Left lung (tissue), 10 donors: Measurements from ENCODE around the gene AHRR. TPM values are rescaled to one million over a fixed set of nuclear protein-coding genes. Genes with fewer than 3 reads are reported as not detected.

Experiments
- ATAC-seq: fragments of 200-7000 bp; cut with Tn5 transposase; one replicate; pipeline ENCODE4 v1.9.1; 2020; ENCODE audit warnings: moderate library complexity
- DNase-seq, 4 donors: peaks; one replicate each; pipeline ENCODE4 v3.0.0-alpha.2; 2013 to 2020
- H3K27ac ChIP-seq, 2 donors: fragments of 200-600 bp; sonication (generic) in 1 of 2; one replicate each; pipeline versions ENCODE4 v1.5.0 to v1.8.0; 2020 to 2021
- H3K27me3 ChIP-seq, 2 donors: fragments of 200-600 bp; sonication (generic) in 1 of 2; one replicate each; pipeline versions ENCODE4 v1.5.0 to v1.8.0; 2020 to 2021
- H3K36me3 ChIP-seq, 2 donors: fragments of 200-600 bp; sonication (generic) in 1 of 2; one replicate each; pipeline versions ENCODE4 v1.5.0 to v1.8.0; 2020 to 2021
- H3K4me1 ChIP-seq, 2 donors: fragments of 200-600 bp; one replicate each; pipeline ENCODE4 v1.8.0; 2021
- H3K4me3 ChIP-seq, 2 donors: fragments of 200-600 bp; sonication (generic) in 1 of 2; one replicate each; pipeline versions ENCODE4 v1.5.0 to v1.8.0; 2020 to 2021; ENCODE audit warnings: mild to moderate bottlenecking in 1 of 2
- H3K9me3 ChIP-seq, 2 donors: fragments of 200-600 bp; sonication (generic) in 1 of 2; one replicate each; pipeline versions ENCODE4 v1.5.0 to v1.8.0; 2020 to 2021
- intact Hi-C, 2 donors: fragments of 100-400 bp; cut with DNase I; formaldehyde crosslinking; loops; one replicate each; pipeline versions ENCODE4 v1.11.2 to v1.14.2; 2022
- polyA plus RNA-seq, 6 donors: library from polyadenylated mRNA; unstranded; fragments of 120-200 nt; gene quantifications; one replicate each; pipeline ENCODE4 v1.2.1, GENCODE V29; 2013; ENCODE audit not compliant: insufficient read length in 6 of 6
- total RNA-seq, 2 donors: library from RNA; stranded (reverse); fragmentation: NEBNext Ultra II Directional; extraction: Animal tissue kit (Norgen Biotek cat#: 25700); gene quantifications; one replicate each; pipeline ENCODE4 v1.2.1, GENCODE V29; 2021
- TF ChIP-seq, protein P1 (sequence below), 2 donors: fragments of 200-600 bp; sonication (generic) in 1 of 2; IDR thresholded peaks; one replicate each; pipeline versions ENCODE4 v1.5.0 to v1.8.0; 2021; ENCODE audit warnings: antibody characterized with exemption in 2 of 2
- donor health status: DM: no; HTN: yes; CAD: no.
- donor health status: DM: no; HTN: no; CAD: no.

Gene AHRR
- total and polyA plus RNA-seq, 8 donors: 0.32 to 8.4 (median 4.7) TPM

DNA sequence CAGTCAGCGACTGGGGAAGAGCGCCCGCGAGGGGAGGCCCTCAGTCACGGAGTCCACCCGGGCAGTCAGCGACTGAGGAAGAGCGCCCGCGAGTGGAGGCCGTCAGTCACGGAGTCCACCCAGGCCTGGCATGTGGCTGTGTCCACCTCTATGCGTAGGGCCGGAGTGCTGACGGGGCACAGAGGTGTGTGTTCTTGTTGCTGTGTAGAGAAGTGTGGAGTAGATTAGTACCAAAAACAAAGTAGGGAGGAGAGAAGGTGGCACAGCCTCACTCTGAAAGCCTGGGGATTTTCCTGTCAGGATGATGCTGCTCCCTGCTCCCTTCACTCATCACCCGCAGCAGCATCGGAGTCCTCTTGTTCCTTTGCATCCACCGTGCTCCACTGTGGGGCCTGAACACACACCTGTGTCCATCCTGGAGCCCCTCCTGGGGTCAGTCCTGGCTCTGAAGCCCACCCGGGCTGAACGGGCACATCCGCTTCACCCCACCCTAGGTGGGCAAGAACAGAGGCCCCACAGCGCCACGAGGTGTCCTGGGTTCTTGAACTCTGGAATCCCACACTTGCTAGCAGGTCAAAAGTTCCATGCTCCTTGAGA, 37.9 kb downstream of the AHRR start:
- Histone ChIP-seq H3K27me3 (no peaks in the 10 kb centered on the region), H3K27ac (no peak overlapping the region), H3K36me3 (no peaks in the 10 kb centered on the region), H3K4me1 (no peaks in the 10 kb centered on the region), H3K4me3 (no peak overlapping the region), H3K9me3 (peaks cover 0 to 4% of the 10 kb centered on the region in 2 donors)
- intact Hi-C loops: no loop called here
- ATAC-seq (no peak), DNase-seq (peak in 1 of 4 donors; percentile 43)
- TF ChIP-seq, protein P1, sequence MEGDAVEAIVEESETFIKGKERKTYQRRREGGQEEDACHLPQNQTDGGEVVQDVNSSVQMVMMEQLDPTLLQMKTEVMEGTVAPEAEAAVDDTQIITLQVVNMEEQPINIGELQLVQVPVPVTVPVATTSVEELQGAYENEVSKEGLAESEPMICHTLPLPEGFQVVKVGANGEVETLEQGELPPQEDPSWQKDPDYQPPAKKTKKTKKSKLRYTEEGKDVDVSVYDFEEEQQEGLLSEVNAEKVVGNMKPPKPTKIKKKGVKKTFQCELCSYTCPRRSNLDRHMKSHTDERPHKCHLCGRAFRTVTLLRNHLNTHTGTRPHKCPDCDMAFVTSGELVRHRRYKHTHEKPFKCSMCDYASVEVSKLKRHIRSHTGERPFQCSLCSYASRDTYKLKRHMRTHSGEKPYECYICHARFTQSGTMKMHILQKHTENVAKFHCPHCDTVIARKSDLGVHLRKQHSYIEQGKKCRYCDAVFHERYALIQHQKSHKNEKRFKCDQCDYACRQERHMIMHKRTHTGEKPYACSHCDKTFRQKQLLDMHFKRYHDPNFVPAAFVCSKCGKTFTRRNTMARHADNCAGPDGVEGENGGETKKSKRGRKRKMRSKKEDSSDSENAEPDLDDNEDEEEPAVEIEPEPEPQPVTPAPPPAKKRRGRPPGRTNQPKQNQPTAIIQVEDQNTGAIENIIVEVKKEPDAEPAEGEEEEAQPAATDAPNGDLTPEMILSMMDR (IDR thresholded peaks at IDR 0.05): no peak

DNA sequence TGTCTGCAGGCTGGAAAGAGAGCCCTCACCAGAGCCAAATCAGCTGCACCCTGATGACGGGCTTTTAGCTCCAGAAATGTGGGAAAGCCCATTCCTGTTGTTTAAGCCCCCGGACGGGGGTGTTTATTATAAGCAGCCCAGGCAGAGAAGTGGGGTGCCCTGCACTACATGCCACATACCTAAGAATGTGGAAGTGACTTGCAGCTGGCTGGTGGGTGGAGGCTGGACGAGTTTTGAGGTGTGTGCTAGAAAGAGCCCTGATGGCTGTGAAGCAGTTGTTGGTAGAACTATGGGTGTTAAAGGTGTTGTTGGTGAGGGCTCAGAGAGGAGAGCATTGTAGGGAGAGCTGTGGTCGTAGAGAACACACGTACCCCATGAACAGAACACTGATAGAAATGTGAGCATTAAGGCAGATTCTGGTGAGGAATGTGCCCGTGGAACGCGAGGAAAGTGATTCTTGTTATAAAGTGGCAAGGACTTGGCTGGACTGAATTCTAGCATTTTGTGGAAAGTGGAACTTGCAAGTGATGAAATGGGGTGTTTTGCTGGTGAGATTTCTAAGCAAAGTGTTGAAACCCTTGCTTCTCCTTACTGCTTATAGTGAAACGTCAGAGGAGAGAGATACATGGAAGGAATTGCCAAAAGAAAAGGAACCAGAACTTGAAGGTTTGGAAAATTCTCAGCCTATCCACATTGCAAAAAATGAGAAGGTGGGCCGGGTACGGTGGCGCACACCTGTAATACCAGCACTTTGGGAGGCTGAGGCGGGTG, 38.9 kb downstream of the AHRR start:
- H3K36me3 ChIP-seq: no peaks in the 10 kb centered on the region
- H3K27me3 ChIP-seq: no peaks in the 10 kb centered on the region
- no peak overlapping the region for H3K27ac ChIP-seq
- TF ChIP-seq, protein P1 (IDR thresholded peaks at IDR 0.05): no peak
- no peak for ATAC-seq
- no peak overlapping the region for H3K4me3 ChIP-seq
- intact Hi-C loops: no loop called here
- peaks cover 0 to 12% of the 10 kb centered on the region in 2 donors for H3K9me3 ChIP-seq
- H3K4me1 ChIP-seq: no peaks in the 10 kb centered on the region
- peak in 1 of 4 donors; percentile 27 for DNase-seq

DNA sequence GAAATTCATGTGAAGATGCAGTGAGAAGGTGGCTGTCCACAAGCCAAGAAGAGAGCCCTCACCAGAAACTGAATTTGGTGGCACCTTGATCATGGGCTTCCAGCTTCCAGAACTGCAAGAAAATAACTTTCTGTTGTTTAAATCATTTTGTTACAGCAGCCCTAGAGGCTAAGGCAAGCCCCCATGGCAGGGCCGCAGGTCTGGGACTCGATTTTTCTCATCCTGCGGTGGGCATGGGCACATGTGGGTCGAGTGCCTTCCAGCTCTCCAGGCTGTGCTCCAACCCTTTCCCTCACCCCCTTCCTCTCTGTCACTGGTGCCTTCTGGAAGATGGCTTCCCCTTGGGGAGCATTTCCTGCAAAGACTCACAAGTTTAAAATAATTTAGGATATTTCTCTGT, 40.7 kb downstream of the AHRR start:
- TF ChIP-seq, protein P1 (IDR thresholded peaks at IDR 0.05): no peak
- Histone ChIP-seq H3K27ac (no peak overlapping the region), H3K4me1 (no peaks in the 10 kb centered on the region), H3K36me3 (no peaks in the 10 kb centered on the region), H3K27me3 (no peaks in the 10 kb centered on the region), H3K4me3 (no peak overlapping the region), H3K9me3 (peaks cover 0 to 15% of the 10 kb centered on the region in 2 donors)
- ATAC-seq (no peak), DNase-seq (peak in 1 of 4 donors; percentile 34)
- intact Hi-C loops: no loop called here

DNA sequence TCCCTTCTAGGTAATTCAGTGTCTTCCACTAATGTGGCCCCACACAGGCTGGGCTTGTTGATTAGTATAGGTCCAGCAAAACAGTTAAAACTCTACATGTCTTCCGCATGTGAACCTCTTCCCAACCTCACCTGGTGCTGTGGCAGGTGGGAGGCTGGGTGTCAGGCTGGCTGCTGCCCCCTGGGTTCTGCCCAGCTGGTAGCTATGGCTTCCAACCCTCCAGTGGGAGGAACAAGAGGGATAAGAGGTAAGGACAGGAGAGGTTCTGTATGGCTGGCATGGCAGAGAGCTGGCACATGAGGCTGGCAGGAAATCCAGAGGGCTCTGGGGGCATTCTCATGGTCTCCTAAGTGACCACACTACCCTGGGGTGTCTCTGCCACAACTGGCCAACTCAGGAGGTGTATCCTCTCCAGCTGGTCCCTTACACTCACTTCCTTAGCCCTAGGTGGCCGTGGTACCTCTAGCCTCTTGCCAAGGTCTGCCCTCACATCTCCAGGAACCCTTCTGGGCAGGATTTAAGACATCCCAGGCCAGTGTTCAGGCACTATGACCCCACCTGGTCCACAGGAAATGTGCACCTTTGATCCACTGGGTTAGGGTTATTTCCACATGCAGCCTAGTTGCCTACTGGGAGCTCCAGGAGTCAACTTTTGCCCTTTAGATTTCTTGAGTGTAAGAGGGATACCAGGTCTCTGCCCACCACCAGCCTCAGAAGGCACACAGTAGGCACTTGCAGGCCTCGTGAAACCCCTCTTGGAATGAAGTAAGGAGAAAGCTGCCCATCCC, 41.7 kb downstream of the AHRR start:
- H3K4me3 ChIP-seq: no peak overlapping the region
- TF ChIP-seq, protein P1 (IDR thresholded peaks at IDR 0.05): no peak
- peaks cover 0 to 3% of the 10 kb centered on the region in 2 donors for H3K4me1 ChIP-seq
- intact Hi-C loops: no loop called here
- H3K27me3 ChIP-seq: no peaks in the 10 kb centered on the region
- H3K9me3 ChIP-seq: peaks cover 0 to 15% of the 10 kb centered on the region in 2 donors
- DNase-seq (no peak), ATAC-seq (no peak)
- H3K36me3 ChIP-seq: no peaks in the 10 kb centered on the region
- no peak overlapping the region for H3K27ac ChIP-seq

DNA sequence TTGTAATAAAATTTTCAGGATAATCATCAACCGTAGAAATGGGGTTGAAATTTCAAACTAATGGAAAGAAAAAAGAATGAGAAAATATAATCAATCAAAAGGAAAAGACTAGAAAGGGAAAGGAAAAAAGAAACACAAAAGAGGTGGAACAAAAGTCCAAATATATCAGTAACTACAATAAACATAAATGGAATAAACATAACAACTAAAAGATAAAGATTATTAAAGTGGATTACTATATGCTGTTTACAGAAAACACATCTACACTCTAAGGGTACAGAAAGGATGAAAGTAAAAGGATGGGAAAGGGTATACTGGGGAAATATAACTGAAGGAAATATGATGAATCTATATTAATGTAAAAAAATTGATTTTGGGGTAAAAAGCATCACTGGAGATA, 43.0 kb downstream of the AHRR start:
- H3K9me3 ChIP-seq: peaks cover 0 to 15% of the 10 kb centered on the region in 2 donors
- peaks cover 0 to 17% of the 10 kb centered on the region in 2 donors for H3K4me1 ChIP-seq
- no peak overlapping the region for H3K4me3 ChIP-seq
- H3K27ac ChIP-seq: no peak overlapping the region
- no peaks in the 10 kb centered on the region for H3K36me3 ChIP-seq
- DNase-seq (no peak), ATAC-seq (no peak)
- intact Hi-C loops: no loop called here
- TF ChIP-seq, protein P1 (IDR thresholded peaks at IDR 0.05): no peak
- no peaks in the 10 kb centered on the region for H3K27me3 ChIP-seq
